GM19324 (cell line): ENCODE data around the gene NOP53.
"Not testable (repeated sequence)": the region's sequence is repeated elsewhere in the genome, so short reads cannot be mapped to it uniquely, and the experiment has no call there.

Experiments
- ATAC-seq: cut with Tn5 transposase; IDR thresholded peaks from one replicate; pipeline ENCODE4 v1.9.1; 2021; ENCODE audit warnings: mild to moderate bottlenecking, moderate library complexity; ENCODE audit not compliant: unreplicated experiment, low FRiP score

The NOP53 gene

DNA sequence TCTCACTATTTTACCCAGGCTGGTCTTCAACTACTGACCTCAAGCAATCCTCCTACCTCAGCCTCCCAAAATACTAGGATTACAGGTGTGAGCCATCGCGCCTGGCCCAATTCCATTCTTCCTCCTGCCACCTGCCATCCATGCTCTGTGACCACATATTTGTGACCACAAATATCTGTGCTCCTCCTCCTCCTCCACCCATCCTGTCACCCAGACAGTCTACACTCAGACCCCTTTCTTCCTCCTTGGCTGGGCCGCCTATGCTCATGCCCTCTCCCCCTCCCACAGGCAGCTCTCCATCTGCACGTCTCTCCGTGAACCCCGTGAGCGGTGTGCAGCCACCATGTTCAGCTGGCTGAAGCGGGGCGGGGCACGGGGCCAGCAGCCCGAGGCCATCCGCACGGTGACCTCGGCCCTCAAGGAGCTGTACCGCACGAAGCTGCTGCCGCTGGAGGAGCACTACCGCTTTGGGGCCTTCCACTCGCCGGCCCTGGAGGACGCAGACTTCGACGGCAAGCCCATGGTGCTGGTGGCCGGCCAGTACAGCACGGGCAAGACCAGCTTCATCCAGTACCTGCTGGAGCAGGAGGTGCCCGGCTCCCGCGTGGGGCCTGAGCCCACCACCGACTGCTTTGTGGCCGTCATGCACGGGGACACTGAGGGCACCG lies 28.9 kb upstream of the NOP53 start:
- no peak for ATAC-seq

DNA sequence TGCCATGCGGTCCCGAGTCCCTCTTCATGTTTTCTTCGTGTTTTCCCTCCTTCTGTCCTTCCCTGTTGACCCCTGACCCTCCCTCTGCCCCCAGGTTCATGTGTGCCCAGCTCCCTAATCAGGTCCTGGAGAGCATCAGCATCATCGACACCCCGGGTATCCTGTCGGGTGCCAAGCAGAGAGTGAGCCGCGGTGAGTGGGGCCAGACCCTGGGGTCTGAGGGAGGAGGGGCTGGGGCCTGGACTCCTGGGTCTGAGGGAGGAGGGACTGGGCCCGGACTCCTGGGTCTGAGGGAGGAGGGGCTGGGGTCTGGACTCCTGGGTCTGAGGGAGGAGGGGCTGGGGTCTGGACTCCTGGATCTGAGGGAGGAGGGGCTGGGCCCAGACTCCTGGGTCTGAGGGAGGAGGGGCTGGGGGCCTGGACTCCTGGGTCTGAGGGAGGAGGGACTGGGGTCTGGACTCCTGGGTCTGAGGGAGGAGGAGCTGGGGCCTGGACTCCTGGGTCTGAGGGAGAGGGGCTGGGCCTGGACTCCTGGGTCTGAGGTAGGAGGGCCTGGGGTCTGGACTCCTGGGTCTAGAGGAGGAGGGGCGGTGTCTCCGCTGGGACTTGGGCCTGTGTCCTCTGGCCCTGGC lies 26.8 kb upstream of the NOP53 start:
- ATAC-seq, result not testable (repeated sequence)

DNA sequence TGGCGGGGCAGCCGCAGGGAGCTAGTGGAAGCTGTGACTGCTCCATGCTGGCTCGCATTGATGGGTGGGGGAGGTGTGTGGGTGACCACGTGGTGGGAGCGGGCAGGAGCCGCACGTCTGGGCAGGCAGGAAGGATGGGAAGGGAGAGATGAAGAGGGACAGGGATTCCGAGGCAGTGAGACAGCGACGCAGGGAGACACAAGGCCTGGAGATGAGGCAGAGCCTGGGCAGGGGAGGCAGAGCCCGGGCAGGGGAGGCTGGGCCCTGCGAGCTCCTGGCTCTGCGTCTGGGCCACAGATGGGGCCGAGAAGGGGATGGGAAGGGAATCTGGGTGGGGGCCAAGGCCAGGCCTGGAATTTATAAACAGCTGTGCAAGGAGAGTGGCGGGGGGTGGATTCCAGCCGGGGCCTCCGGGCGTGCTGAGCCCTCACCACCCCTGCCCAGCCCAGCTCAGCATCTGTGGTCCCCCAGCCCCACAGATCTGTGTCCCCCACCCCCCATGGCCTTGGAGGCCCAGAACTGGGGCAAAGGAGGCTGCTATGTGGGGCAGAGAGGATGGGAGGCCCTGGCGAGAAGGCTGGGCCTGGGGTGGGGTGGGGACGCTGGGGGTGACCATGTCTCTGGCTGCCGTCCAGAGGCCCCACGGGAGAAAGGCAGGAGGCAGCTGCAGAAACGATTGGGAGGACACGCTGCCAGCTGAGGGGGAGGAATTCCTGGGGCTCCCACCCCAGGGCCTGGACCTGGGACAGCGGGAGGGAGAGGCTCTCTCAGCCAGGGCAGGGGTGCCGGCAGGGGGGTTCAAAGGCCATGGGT lies 26.1 kb upstream of the NOP53 start:
- no peak for ATAC-seq

DNA sequence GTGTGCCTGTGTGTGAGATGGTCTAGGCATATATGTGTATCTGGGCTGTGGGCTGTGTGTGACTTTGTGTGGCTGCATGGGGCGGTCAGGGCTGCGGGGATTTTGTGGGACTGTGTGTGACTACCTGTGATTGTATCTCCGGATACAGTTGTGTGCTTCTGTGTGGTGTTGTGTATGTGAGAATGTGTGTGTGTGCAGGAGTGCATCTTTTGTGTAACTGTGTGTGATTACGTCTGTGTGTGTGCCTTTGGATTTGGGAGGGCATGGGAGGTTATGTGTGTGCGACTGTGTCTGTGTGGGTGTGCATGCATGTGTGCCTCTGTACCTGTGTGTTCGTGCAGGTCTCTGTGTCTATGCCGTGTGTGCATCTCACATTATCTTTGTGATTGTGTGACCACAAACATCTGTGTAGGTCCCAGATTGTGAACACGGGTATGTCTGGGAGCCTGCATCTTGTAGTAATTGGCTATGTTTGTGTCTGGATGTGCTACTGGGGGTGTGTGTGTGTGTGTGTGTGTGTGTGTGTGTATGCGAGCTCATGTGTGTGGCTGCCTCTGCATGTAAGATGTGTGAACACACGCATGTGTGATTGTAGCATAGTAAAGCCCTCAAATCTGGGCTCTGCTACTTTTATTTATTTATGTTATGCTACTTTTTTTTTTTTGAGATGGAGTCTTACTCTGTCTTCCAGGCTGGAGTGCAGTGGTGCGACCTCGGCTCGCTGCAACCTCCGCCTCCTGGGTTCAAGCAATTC lies 24.5 kb upstream of the NOP53 start:
- ATAC-seq, result no peak

DNA sequence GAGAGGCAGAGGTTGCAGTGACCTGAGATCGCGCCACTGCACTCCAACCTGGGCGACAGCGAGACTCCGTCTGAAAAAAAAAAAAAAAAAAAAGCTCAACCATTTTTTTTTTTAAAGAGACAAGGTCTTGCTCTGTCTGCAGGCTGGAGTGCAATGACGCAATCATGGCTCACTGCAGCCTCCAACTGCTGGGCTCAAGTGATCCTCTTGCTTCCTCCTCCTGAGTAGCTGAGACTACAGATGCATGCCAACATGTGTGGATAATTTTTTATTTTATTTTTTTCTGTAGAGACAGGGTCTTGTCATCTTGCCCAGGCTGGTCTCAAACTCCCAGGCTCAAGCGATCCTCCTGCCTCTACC lies 21.8 kb upstream of the NOP53 start:
- ATAC-seq, result no peak

DNA sequence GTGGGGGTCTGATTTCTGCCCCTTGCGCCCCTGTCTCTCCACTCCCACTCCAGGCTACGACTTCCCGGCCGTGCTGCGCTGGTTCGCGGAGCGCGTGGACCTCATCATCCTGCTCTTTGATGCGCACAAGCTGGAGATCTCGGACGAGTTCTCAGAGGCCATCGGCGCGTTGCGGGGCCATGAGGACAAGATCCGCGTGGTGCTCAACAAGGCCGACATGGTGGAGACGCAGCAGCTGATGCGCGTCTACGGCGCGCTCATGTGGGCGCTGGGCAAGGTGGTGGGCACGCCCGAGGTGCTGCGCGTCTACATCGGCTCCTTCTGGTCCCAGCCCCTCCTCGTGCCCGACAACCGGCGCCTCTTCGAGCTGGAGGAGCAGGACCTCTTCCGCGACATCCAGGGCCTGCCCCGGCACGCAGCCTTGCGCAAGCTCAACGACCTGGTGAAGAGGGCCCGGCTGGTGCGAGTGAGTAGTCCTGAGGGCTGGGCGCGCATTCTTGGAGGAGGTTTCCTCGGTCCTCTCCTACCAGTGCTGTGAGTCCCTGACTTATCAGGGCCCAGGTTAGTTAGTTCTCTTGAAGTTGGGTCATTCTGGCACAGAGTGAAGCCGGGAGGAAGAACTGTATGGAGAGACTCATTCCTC lies 19.5 kb upstream of the NOP53 start:
- no peak for ATAC-seq

DNA sequence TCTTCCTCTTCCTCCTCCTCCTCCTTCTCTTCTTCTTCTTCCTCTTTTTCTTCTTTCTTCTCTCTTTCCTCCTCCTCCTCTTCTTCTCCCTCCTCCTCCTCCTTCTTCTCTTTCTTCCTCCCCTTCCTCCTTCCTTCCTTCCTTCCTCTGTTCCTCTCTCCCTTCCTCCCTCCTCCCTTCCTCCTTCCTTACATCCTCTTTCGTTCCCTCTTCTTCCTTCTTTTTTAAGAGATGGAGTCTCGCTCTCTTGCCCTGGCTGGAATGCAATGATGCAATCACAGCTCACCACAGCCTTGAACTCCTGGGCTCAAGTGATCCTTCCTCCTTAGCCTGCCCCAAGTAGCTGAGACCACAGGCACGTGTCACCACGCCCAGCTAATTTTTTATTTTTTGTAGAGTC lies 18.9 kb upstream of the NOP53 start:
- ATAC-seq, result no peak

DNA sequence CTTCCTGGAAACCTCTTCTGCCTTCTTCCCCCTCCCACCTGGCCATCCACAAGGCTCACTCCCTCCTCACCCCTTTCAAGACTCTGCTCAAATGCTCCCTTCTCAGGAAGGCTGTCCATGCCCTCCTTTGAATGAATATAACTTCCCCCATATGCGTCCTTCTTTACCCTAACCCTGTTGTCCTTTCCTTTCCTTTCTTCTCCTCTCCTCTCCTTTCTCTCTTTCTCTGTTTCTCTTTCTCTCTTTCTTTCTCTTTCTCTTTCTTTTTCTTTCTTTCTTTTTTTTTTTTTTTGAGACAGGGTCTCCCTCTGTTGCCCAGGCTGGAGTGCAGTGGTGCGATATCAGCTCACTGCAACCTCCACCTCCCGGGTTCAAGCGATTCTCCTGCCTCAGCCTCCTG lies 17.1 kb upstream of the NOP53 start:
- ATAC-seq, result not testable (repeated sequence)

DNA sequence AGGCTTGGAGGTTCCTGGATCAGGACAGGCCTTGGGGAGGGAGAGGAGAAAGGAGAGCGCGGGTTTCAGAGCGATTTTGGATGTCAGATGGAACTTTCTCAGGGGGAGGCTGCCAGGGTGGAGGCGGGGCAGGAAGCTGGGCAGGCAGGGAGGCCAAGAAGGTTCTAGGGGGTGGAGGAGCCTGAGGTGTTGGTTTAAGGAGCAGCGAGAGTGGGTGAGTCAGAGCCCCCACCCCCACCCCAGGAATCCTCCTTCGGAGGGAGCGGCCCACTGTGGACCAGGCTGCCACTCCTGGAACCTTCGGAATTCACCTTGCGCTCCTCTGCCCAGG lies 15.9 kb upstream of the NOP53 start:
- no peak for ATAC-seq

DNA sequence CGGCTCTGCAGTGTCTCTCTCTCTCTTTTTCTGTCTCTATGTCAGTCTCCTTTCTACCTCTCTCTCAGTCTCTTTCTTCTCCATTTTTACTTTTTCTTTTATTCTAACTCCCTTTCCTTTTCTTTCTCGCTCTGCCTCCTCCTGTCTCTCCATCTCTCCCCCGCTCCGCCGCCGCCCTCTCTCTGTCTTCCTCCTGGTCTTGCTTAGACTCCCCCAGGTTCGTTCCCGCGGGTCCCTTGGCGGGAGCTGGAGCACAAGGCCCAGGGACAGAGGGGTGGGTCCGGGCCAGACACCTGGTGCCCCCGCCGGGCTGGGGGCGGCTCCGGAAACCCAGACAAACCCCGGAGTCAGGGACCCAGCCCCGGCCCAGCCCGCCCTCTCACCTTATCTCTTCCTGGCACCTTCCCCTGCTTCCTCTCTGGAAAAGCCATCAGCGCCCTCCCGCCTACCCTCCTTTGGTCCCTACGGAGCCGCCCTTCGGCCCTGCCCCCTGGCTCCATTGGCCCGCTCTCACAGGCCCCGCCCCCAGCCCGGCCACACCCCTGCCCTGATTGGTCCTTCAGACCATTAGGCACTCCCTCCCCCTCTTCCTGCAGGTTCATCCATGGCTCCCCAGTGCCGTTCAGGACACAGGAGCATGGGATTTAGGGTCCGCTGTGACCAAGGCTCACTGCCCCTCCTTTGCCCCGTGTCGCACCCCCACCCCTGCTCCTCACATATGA lies 15.4 kb upstream of the NOP53 start:
- ATAC-seq, result no peak

DNA sequence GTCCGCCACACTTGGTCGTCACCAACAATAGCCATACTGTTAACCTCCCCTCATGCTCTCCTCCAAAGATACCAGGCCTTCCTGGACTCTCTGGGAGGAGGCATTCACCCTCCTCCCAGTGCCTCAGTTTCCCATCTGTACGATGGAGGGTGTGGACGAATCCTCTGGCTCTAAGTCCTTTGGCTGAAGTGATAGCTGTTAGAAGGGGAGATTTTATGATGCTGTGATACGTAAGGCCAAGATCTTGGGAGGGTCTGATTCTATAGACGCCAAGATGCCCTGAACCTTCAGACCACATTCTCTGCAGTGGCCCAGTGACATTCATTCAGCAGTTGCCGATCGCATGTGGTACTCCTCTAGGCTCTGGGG lies 14.8 kb upstream of the NOP53 start:
- ATAC-seq, result no peak

DNA sequence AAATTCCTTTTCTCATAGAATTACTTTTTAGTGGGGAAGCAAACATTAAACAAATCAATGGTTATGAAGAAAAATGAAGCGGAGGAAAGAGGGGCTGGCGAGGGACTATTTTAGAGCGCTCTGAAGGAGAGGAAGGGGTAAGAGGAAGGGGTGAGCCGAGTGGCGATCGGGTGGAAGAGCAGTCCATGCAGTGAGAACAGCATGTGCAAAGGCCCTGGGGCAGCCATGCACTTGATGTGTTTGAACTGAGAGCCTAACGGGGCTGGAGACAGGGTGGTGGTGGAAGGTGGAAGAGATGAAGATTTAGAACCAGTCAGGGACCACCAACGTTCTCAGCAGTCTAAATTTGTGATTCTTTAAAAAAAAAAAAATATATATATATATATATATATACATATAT lies 14.4 kb upstream of the NOP53 start:
- ATAC-seq, result no peak

DNA sequence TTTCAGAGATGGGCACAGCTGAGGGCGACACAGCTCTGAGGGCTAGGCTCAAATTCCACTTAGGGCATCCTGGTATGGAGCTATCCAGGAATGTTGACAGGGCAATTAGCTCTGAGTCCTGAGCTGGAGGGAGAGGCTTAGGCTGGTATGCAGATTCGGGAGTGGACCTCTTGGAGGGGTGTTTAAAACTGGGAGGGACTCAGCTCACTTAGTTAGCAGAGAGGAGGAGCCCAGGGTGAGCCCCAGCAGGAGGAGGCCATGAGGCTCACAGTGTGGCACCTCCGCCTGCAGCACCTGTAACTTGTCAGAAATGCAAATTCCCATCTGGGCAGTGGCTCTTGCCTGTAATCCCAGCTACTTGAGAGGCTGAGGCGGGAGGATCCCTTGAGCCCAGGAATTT lies 10.2 kb upstream of the NOP53 start:
- ATAC-seq, result no peak

DNA sequence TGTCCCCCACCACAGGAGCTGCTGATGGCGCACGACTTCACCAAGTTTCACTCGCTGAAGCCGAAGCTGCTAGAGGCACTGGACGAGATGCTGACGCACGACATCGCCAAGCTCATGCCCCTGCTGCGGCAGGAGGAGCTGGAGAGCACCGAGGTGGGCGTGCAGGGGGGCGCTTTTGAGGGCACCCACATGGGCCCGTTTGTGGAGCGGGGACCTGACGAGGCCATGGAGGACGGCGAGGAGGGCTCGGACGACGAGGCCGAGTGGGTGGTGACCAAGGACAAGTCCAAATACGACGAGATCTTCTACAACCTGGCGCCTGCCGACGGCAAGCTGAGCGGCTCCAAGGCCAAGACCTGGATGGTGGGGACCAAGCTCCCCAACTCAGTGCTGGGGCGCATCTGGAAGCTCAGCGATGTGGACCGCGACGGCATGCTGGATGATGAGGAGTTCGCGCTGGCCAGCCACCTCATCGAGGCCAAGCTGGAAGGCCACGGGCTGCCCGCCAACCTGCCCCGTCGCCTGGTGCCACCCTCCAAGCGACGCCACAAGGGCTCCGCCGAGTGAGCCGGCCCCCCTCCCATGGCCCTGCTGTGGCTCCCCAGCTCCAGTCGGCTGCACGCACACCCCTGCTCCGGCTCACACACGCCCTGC lies 4.4 kb upstream of the NOP53 start:
- no peak for ATAC-seq

DNA sequence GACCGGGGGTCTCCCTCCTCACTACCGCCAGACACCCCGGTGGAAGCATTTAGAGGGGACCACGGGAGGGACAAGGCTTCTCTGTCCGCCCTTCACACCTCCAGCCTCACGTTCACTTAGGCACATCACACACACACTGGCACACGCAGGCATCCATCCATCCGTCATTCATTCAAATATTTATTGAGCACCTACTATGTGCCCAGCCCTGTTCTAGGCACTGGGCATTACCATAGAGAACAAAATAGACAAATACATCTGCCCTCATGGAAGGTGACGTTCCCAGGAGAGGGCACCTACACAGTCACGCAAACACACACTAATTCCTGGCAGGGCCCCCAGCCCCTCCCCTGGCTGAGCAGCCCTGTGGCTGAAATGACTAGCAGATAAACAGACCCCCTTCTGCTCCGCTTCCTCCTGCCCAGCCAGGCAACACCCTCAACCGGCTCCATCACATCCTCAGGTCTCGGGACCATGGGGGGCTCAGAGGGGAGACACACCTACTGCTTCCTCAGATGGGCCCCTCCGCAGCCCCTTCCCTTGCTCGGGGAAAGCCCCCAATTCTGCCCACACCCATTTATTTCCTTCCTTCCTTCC lies 3.7 kb upstream of the NOP53 start:
- ATAC-seq, result no peak

DNA sequence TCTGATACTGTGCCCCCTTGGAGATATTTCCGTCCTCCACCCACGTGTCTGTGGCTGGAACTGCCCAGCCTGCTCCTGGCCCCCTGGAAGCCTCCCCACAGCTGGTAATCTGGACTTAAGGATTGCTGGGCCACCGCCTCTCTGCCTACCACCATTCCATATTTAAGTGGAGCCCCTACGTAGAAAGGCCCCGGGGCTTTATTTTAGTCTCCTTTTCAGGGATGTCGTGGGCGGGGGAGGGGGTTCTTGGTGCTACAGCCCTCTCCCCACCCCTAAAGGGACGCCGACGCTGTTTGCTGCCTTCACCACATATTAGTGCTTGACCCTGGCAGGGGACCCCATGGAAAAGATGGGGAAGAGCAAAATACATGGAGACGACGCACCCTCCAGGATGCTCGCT lies 2.7 kb upstream of the NOP53 start:
- no peak for ATAC-seq

DNA sequence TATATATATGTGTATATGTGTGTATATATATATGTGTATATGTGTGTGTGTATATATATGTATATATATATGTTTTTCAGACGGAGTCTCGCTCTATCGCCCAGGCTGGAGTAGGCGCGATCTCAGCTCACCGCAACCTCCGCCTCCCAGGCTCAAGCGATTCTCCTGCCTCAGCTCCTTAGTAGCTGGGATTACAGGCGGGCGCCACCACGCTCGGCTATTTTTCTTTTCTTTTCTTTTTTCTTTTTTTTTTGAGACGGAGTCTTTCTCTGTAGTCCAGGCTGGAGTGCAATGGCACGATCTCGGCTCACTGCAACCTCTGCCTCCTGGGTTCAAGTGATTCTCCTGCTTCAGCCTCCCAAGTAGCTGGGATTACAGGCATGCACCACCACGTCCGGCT lies 783 bp downstream of the NOP53 start:
- ATAC-seq, result not testable (repeated sequence)

DNA sequence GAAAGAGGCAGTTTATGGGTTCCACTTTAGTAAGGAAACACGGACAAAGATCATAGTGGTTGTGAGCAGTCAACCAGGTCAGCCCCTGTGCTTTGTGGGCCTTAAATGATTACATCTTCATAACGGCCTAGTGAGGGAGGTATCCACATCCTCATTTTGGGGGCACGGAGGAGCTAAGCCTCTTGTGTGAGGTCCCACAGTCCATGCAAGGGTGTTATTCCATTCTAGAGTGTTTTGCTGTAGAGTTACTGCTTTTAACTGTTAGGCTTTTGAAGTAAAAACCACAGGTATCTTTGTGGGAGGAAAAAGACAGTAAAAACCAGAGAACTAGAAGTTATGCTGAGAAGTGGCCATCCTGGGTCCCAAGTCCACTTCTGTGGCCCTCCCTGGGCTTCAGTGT lies 4.0 kb downstream of the NOP53 start:
- ATAC-seq, result no peak

DNA sequence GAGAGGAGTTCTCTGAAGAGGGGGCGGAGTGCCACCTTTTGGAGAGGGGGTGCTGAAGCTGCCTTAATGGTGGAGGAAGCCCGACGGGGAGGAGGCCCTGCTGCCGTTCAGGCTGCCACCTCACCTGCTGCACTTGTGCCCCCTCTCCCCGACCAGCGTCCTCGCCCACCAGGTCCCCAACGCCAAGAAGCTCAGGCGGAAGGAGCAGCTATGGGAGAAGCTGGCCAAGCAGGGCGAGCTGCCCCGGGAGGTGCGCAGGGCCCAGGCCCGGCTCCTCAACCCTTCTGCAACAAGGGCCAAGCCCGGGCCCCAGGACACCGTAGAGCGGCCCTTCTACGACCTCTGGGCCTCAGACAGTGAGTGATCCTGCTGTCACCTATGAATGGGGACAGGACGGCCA lies 5.4 kb downstream of the NOP53 start:
- ATAC-seq, result no peak
